HG02884 (cell line): ENCODE data around the gene GLYR1.

ENCODE experiments used
- ATAC-seq: cut with Tn5 transposase; IDR thresholded peaks from one replicate; pipeline ENCODE4 v1.9.1; 2021; ENCODE audit warnings: mild to moderate bottlenecking, moderate library complexity; ENCODE audit not compliant: unreplicated experiment

Gene GLYR1

GRCh38 chr16:4811242-4811641 lies 35.8 kb downstream of the GLYR1 start:
- no peak for ATAC-seq

DNA sequence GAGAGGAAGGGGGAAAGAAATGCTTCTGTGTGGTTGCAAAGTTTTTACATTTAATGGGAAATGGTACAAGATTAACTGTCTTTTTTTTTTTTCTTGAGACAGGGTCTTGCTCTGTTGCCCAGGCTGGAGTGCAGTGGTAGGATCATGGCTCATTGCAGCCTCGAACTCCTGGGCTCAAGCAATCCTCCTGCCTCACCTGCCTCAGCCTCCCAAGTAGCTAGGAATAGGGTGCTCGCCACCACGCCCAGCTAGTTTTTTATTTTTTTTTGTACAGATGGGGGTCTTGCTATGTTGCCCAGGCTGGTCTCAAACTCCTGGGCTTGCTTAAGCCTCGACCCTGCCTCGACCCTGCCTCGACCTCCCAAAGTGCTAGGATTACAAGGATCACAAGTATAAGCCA lies 40.8 kb downstream of the GLYR1 start:
- ATAC-seq = no peak

DNA sequence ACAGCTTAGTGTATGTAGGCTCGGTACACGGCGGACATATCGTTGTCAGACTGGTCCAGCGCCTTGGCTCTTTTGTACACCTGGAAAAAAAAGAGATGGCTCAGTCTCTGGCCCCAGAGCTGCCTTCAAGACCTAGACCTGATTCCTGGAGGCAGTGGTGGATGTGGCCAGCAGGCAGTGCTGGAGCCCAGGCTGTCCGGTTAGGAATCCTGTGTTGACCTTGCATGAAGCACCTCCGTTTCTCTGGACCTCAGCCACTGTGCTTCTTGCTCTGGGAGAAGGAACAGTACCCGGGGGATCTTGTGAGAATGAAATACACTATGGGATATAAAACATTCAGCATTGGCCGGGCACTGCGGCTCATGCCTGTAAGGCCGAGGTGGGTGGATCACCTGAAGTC lies 41.9 kb downstream of the GLYR1 start:
- ATAC-seq = no peak

GRCh38 chr16:4803898-4804762 lies 43.0 kb downstream of the GLYR1 start:
- ATAC-seq = no peak

DNA sequence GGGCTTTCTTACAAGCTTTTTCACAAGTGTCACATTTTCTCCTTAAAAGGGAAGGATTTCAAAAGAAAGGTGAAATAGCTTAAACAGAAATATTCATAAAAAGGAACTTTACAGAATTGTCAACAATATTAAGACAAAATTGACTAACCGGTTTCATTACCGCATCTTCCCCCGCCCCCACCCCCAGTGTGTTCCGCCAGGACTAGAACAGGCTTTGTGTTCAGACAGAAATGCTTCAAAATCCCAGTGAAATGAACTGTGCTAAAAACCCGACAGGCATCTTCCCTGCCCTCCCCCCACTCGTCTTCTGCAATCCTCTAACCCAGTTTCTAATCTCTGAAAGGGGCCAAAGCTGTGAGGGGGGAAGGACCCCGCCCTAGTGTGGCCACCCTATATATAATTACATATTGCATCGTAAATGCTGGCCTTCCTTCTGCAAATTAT lies 43.7 kb downstream of the GLYR1 start:
- no peak for ATAC-seq

GRCh38 chr16:4802659-4803287 lies 44.3 kb downstream of the GLYR1 start:
- ATAC-seq = peak; percentile 91

DNA sequence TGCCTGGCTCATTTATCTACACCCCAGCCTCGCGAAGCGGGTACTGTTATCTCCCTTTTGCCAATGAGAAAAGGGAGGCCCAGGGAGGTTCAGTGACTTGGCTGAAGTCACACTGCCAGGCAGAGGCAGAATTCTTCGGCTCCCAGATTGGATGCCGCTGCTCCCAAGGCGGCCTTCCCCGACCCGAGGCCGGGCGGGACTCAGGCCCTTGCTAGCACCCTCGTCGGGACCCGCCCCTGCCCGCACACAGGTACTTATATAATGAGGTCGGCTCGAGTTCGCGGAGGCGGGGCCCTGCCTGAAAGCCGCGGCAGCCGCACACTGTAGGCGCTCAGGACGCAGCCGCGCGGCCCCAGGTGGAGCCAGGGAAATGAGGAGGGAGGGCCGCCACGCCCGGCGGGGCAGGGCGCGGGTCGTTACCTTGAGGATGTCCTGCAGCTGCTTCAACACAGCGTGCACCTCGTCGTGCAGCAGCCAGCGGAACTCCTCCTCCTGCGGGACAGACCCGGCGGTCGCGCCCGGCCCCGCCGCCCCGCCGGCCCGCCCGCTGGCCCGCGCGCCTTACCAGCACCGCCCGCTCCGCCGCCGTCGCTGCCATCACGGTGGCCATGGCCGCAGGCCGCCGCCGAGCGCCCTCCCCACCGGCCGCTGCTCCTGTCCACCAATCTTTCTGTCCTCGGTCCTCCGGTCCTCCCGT lies 45.0 kb downstream of the GLYR1 start, which contains the start of gene ROGDI:
Gene ROGDI, minus strand, starts transcription at position 672 of the 697 bp plus-strand sequence. Its CDS starts 62 bp downstream, at position 610.
- peak; percentile 57 for ATAC-seq

GRCh38 chr16:4801051-4801961 lies 45.8 kb downstream of the GLYR1 start:
- no peak for ATAC-seq

DNA sequence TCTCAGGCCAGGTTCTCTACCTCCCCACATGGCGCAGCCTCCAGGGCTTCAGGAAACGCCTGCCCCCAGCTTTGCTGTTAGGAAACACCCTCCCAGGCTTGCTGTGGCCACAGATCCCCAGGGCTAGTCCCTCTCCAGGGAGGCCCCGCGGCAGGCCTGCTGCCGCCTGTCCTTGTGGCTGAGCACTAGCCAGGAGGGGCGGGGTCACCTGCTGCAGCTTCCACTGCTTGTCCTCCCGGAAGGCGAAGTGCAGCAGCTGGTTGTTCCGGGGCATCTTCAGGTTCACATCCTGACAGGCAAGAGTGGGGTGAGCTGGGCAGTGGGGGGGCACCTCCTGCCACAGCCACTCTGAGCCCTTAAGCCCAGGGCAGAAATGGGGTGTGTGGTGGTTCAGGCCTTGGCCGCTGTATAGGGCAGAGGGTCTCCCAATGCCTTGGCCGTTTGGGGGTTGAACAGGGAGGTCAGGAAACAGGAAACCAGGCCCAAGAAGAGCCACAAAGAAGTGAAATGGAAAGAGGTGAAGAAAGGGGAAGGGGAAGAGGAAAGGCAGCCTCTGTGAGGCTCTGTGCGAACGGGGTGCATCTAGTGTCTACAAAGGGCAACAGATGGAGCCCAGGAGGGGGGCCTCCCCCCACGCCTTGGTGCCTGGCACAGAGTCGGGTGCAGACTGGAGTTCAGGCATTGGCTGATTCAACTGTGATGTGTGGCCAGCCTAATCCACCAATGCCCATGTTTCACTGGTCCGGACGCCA lies 46.6 kb downstream of the GLYR1 start:
- ATAC-seq = no peak

- ATAC-seq = no peak
Measured at GRCh38 chr16:4799171-4799855, 47.8 kb downstream of the GLYR1 start.

GRCh38 chr16:4798456-4798855 lies 48.6 kb downstream of the GLYR1 start:
- ATAC-seq = no peak

GRCh38 chr16:4797805-4798252 lies 49.3 kb downstream of the GLYR1 start:
- ATAC-seq = no peak

DNA sequence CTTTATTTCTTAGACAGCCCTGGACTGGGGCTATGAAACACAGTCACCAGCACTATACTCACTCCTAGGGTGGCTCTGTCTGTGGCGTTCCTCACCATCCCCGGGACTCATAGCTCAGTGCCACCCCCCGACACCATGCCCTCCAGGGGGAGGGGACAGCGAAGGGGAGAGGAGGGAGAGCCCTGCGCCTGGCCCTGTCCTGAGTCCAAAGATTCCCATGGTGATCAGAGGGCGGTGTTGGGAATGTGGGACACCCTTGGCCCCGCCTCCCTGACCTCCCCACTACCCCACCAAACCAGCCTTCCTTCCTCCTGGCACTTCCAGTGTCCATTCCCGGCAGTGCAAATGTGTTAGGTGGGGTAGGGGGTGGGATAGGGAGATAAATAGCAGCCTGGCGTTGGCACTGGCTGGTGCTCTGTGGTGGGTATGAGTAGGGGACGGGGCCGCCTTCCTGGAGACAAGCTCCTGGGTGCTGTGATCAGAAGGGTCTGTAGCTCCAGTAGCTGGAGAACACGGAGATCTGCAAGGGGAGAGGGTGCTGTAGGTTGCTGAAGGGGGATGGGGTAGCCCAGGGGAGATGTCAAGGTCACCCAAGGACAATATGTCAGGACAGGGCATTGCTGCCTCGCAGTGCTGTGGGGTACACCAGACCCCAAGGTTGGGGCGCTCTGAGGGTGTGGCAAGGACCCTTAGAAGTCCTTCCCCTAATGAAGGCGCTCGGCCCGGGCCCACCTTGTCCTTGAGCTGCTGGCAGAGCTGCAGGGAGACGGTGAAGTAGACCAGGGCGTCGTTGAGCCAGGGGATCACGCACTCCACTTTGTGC lies 49.9 kb downstream of the GLYR1 start:
- no peak for ATAC-seq

DNA sequence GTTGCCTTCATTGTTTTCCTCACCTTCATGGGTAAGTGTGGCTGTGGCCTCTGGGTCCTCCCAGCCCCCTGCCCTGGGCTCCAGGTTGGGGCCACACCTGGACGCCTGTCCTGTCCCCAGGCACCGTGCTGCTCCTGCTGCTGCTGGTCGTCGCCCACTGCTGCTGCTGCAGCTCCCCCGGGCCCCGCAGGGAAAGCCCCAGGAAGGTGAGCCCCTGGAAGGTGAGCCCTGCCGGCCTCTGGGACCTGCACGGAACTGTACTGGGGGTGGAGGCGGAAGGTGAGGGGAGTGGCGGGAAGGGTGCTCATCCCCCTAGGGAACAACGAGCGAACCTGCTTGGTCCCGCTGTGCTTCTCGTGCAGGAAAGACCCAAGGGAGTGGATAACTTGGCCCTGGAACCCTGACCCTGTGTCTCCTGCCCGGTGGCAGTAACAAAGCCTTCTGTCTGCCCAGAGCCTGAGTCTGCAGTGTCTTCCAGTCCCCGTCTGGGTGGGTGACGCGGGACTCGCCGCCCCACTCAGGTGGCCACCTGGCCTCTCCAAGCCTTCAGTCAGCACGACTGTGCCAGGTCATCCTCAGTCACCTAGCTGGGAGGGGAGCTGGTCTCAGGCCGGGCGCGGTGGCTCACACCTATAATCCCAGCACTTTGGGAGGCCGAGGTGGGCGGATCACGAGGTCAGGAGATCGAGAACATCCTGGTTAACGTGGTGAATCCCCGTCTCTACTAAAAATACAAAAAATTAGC lies 51.1 kb downstream of the GLYR1 start:
- ATAC-seq = no peak

- ATAC-seq = no peak
Measured at GRCh38 chr16:4795181-4795827, 51.8 kb downstream of the GLYR1 start, which contains the start of gene SMIM22. Gene SMIM22 (plus strand): TSS chr16:4795369. CDS start chr16:4795735, 366 bp downstream.

DNA sequence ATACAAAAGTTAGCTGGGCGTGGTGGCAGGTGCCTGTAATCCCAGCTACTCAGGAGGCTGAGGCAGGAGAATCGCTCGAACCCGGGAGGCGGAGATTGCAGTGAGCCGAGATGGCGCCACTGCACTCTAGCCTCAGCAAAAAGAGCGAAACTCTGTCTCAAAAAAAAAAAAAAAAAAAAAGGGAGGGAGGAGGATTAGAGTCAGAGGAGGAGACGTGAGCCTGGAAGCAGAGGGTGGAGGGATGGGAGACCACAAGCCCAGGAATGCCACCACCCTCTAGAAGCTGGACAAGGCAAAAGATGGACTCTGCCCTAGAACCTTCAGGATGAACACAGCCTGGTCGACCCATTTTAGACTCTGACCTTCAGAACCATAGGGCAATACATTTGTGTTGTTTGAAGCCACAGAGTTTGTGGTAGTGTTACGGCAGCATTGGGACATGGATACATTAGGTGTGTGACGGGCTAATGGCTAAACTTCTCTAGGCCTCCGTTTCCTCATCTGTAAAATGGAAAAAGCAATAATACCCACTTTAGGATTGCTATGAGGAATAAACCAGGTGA lies 54.1 kb downstream of the GLYR1 start:
- ATAC-seq = no peak

- ATAC-seq = no peak
Measured at GRCh38 chr16:4790871-4791270, 56.2 kb downstream of the GLYR1 start.
